Activated CD8-positive, alpha-beta T cell treated with anti-CD3 and anti-CD28 coated beads for 36 hours (primary cell): ENCODE data around the gene CARM1. TPM values are rescaled to one million over a fixed set of nuclear protein-coding genes. Genes with fewer than 3 reads are reported as not detected.

Experiments used
- ATAC-seq: fragments of 200-7000 bp; cut with Tn5 transposase; one replicate; pipeline ENCODE4 v1.10.0; 2021; ENCODE audit warnings: mild to moderate bottlenecking, moderate library complexity
- CTCF ChIA-PET: fragments of 350-600 bp; sonication (Branson Sonifier 250); formaldehyde crosslinking; loops from one replicate; lab custom pipeline; 2021; ENCODE audit warnings: antibody characterized with exemption; lab: Charles Lee
- POLR2A ChIA-PET: fragments of 350-600 bp; sonication (Branson Sonifier 250); formaldehyde crosslinking; loops from one replicate; lab custom pipeline; 2021; ENCODE audit warnings: antibody characterized with exemption; lab: Charles Lee
- DNase-seq: peaks from one replicate; pipeline ENCODE4 v3.0.0-alpha.2; 2020
- H3K27ac Mint-ChIP-seq: one replicate; pipeline ENCODE4 v1.8.0; 2021; ENCODE audit warnings: mild to moderate bottlenecking, mixed read lengths
- H3K27me3 Mint-ChIP-seq: one replicate; pipeline ENCODE4 v1.8.0; 2021; ENCODE audit warnings: mixed read lengths
- H3K36me3 Mint-ChIP-seq: one replicate; pipeline ENCODE4 v1.8.0; 2021; ENCODE audit warnings: low read depth, mixed read lengths
- H3K4me1 Mint-ChIP-seq: one replicate; pipeline ENCODE4 v1.8.0; 2021; ENCODE audit warnings: low read depth, mixed read lengths
- H3K4me3 Mint-ChIP-seq: one replicate; pipeline ENCODE4 v1.8.0; 2021; ENCODE audit warnings: mild to moderate bottlenecking, moderate library complexity, mixed read lengths
- H3K9me3 Mint-ChIP-seq: one replicate; pipeline ENCODE4 v1.8.0; 2021; ENCODE audit warnings: mixed read lengths
- intact Hi-C: fragments of 100-400 bp; cut with micrococcal nuclease; formaldehyde crosslinking; loops from one replicate; pipeline ENCODE4 v1.10.0; 2022
- total RNA-seq, 2 experiments: library from RNA; stranded (reverse); gene quantifications; one replicate each; pipeline ENCODE4 v1.2.3, GENCODE V29; 2021
- TF ChIP-seq, protein P1 (sequence below): fragments of 200-600 bp; IDR thresholded peaks from one replicate; pipeline ENCODE4 v1.8.0; 2022; ENCODE audit warnings: antibody characterized with exemption, mild to moderate bottlenecking

CARM1 gene
- total RNA-seq, 2 experiments from 2014 or later = 95.1 to 95.4 TPM

DNA sequence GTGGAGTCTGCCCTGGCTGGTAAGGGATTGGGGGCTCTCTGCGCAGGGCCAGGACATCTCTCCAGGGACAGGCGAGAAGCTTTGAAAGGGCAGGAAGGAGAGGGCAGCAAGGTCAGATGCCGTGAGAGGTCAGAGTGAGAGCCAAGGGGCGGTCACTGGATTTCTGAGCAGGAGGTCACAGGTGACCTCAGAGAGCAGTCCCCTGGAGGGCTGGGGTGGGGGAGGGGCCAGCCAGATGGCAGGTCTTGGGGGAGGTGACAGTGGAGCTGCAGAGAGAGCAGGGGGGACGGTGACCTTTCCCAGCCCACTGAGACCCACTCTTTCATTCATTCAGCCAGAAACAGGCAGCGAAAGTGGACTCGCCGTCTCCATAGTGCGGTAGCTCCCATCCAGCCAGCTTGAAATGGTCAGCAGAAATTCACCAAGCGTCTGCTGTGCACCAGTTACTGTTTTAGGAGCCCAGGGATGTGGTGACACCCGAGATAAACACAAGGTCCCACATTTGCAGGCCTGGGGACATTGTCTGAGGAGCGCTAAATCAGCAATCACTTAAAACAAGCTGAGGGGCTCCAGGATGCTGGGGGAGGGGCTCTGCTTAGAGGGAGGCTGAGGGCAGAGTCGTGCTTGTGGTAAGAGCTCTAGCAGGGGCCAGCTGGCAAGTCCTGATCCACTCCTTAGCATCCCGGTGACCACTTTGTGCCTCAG is 10.2 kb downstream of the CARM1 start:
- POLR2A ChIA-PET = interaction anchor here (1.3 to 1.5 kb wide), 3 partner anchors 9 to 79 kb away, joined by 4 to 9 read pairs (median 4); partner anchors contain the start of gene SMARCA4
- ATAC-seq = no peak
- CTCF ChIA-PET = interaction anchor here (1.0 to 1.6 kb wide), 4 partner anchors 10 to 37 kb away, joined by 3 to 11 read pairs (median 4); partner anchors contain the start of gene CARM1
- TF ChIP-seq, protein P1, sequence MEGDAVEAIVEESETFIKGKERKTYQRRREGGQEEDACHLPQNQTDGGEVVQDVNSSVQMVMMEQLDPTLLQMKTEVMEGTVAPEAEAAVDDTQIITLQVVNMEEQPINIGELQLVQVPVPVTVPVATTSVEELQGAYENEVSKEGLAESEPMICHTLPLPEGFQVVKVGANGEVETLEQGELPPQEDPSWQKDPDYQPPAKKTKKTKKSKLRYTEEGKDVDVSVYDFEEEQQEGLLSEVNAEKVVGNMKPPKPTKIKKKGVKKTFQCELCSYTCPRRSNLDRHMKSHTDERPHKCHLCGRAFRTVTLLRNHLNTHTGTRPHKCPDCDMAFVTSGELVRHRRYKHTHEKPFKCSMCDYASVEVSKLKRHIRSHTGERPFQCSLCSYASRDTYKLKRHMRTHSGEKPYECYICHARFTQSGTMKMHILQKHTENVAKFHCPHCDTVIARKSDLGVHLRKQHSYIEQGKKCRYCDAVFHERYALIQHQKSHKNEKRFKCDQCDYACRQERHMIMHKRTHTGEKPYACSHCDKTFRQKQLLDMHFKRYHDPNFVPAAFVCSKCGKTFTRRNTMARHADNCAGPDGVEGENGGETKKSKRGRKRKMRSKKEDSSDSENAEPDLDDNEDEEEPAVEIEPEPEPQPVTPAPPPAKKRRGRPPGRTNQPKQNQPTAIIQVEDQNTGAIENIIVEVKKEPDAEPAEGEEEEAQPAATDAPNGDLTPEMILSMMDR = no peak
- peaks cover 15% of the 10 kb centered on the region for H3K36me3 Mint-ChIP-seq
- H3K27ac Mint-ChIP-seq = no peak overlapping the region
- intact Hi-C loops = no loop called here
- H3K27me3 Mint-ChIP-seq = no peaks in the 10 kb centered on the region
- no peak overlapping the region for H3K4me3 Mint-ChIP-seq
- H3K4me1 Mint-ChIP-seq = peaks cover 30% of the 10 kb centered on the region
- DNase-seq = no peak
- no peaks in the 10 kb centered on the region for H3K9me3 Mint-ChIP-seq

DNA sequence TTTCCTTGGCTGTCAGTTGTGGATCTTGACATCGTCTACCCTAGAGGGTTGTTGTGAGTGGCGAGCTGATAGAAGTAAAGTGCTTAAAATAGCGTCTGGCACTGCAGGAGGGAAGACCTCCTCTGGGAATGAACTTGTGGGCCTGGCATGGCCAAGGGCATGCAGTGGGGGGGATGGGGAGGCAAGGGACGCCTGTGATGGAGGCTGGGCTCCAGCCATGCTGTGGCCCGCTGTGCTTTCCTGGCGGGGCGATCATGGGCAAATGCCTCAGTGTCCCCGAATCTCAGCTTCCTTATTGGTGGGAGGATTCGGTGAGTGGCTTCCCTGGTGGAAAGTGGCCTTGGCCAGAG is 10.7 kb downstream of the CARM1 start:
- Mint-ChIP-seq H3K27ac (no peak overlapping the region), H3K4me3 (no peak overlapping the region), H3K27me3 (no peaks in the 10 kb centered on the region), H3K4me1 (peaks cover 26% of the 10 kb centered on the region), H3K36me3 (peaks cover 13% of the 10 kb centered on the region), H3K9me3 (no peaks in the 10 kb centered on the region)
- POLR2A ChIA-PET = interaction anchor here (1.4 to 1.5 kb wide), 2 partner anchors 9 to 18 kb away, joined by 4 to 9 read pairs; no protein-coding TSS in a partner anchor
- intact Hi-C loops = no loop called here
- TF ChIP-seq, protein P1 = no peak
- CTCF ChIA-PET = interaction anchor here (1.0 to 1.6 kb wide), 2 partner anchors 10 to 16 kb away, joined by 3 to 11 read pairs; partner anchors contain the start of gene CARM1
- DNase-seq (no peak), ATAC-seq (no peak)

DNA sequence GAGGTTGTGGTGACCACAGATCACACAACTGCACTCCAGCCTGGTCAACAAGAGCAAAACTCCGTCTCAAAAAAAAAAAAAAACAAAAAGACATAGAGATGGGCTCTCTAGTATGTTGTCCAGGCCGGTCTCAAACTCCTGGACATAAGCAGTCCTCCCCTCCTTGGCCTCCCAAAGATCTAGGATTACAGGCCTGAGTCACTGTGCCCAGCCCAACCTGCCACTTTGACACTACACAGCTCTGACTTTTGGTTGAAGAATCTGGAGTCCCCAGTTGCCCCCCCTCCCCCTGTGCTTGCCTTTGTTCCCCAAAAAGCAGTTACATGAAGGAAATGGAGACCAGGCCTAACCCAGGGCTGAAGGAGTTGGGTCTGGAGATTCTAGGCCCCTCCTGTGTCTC is 12.9 kb downstream of the CARM1 start:
- H3K27me3 Mint-ChIP-seq = no peaks in the 10 kb centered on the region
- H3K9me3 Mint-ChIP-seq = no peaks in the 10 kb centered on the region
- POLR2A ChIA-PET = no interaction called here
- CTCF ChIA-PET = no interaction called here
- intact Hi-C loops = no loop called here
- H3K36me3 Mint-ChIP-seq = peaks cover 7% of the 10 kb centered on the region
- no peak overlapping the region for H3K27ac Mint-ChIP-seq
- no peak for DNase-seq
- peaks cover 16% of the 10 kb centered on the region for H3K4me1 Mint-ChIP-seq
- H3K4me3 Mint-ChIP-seq = no peak overlapping the region
- no peak for ATAC-seq
- TF ChIP-seq, protein P1 = no peak

DNA sequence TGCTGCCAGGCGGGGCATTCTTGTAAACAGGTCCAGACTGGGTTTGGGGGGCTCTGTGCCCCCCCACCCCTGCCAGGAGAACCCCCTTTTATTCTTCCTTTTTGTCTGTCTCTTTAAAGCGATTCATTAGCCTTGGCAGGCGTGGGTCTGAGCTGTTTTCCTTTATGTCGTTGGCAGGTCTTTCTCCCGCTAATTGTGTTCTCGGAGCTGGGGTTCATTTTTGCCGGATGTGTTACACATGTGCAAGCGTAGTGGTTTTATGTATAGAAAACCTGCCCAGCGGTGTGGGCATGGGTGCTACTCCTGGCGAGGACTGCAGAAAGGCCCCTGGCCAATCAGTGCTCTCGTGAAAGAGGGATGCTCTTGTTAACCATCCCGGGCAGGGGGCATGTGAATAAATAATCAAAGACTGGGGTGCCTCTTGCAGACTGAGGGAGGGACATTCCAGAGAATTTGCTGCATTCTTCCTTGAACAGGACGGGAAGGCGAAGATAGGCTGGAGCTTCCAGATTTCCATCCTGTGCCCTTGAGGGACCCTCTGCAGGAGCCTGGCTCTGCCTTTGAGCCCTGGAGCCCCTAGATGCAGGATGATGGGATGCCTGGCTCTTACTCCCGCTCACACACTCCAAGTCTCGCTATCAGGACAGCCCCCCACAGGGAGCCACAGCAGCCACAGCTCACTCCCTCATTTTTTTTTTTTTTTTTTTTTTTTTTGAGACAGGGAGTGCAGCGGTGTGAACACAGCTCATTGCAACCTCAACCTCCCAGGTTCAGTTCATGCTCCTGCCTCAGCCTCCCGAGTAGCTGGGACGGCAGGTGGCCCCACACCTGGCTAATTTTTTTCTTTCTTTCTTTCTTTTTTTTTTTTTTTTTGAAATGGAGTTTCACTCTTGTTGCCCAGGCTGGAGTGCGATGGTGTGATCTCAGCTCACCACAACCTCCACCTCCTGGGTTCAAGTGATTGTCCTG is 14.1 kb downstream of the CARM1 start:
- no peaks in the 10 kb centered on the region for H3K27me3 Mint-ChIP-seq
- H3K36me3 Mint-ChIP-seq = peaks cover 5% of the 10 kb centered on the region
- TF ChIP-seq, protein P1 = no peak
- intact Hi-C loops = no loop called here
- peaks cover 12% of the 10 kb centered on the region for H3K4me1 Mint-ChIP-seq
- DNase-seq = no peak
- no peaks in the 10 kb centered on the region for H3K9me3 Mint-ChIP-seq
- CTCF ChIA-PET = interaction anchor here (0.7 to 1.3 kb wide), 2 partner anchors 21 to 169 kb away, joined by 3 read pairs; no protein-coding TSS in a partner anchor
- H3K4me3 Mint-ChIP-seq = no peak overlapping the region
- POLR2A ChIA-PET = interaction anchor here (0.6 kb wide), 1 partner anchor 209 kb away, joined by 5 read pairs; no protein-coding TSS in a partner anchor
- no peak for ATAC-seq
- no peak overlapping the region for H3K27ac Mint-ChIP-seq
